Measurements from ENCODE around the gene KCNK2.

GRCh38 chr1:215215846-215216245 lies 133.3 kb downstream of the KCNK2 start:
- TF ChIP-seq POLR2A (IDR thresholded peaks at IDR 0.05) = no peak
- no peak for TF ChIP-seq CTCF (IDR thresholded peaks at IDR 0.05)
- TF ChIP-seq POLR2AphosphoS5 (IDR thresholded peaks at IDR 0.05) = no peak
- TF ChIP-seq EP300 (IDR thresholded peaks at IDR 0.05) = no peak

Data from suprapubic skin (tissue), 4 donors.